Measurements from ENCODE around the gene SEMA3F. TPM values are rescaled to one million over a fixed set of nuclear protein-coding genes. Genes with fewer than 3 reads are reported as not detected.
A peak's percentile ranks its signal among the peaks of the same experiment; 100 is the strongest.

The SEMA3F gene
- polyA plus RNA-seq, 2 of the 4 experiments (the other 2 are of a cell fraction): 2.9 to 10.6 TPM

DNA sequence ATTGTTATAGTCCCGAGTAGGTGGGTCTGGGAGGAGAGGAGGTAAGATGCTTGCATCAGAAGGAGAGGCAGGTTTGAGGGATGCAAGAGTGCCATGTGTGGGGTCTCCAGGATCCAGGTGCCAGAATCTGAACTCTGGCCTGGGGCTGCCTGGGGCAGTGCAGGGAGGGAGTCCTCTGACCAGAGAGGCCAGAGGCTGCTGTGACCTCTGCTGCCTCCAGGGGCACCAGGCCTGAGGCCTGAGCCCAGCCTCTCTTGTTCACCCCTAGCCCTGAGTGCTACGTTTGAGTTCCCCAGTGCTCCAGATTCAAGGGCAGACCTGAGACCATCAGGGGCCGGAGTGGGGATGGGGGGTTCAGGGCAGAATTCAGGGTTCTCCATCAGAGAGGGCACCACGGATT lies 57.4 kb downstream of the SEMA3F start:
- ATAC-seq (peak; percentile 84 to 89), DNase-seq (ENCODE audit: low read depth in 1 of 2, low spot score in 1 of 2) (no peak), FAIRE-seq (no peak)
- POLR2A ChIA-PET: no interaction called here
- Histone ChIP-seq H3K4me3 (no peak overlapping the region), H3K9me3 (no peaks in the 10 kb centered on the region), H3K4me1 (no peaks in the 10 kb centered on the region), H3K27ac (peak overlapping the region in 1 of 2 experiments; percentile 57; a peak in 2 of 6 replicates), H3K4me2 (no peak overlapping the region)
- CTCF ChIA-PET: interaction anchor here (1.0 to 25.9 kb wide), 6 partner anchors 12 to 112 kb away, joined by 3 to 550 read pairs (median 7); partner anchors contain the start of gene GNAT1
- TF ChIP-seq ZSCAN20 (CRISPR knock-in tag; IDR thresholded peaks at IDR 0.05) (no peak), ZC3H11A (IDR thresholded peaks at IDR 0.05) (no peak), KDM5A (IDR thresholded peaks at IDR 0.05) (no peak), RFX5 (IDR thresholded peaks at IDR 0.05) (no peak), EHF (CRISPR knock-in tag; IDR thresholded peaks at IDR 0.05) (no peak), NFE2L2 (conservative IDR thresholded peaks at IDR 0.05; ENCODE audit: low read length) (no peak), RAD21 (conservative IDR thresholded peaks at IDR 0.05 in 1 of 2, IDR thresholded peaks at IDR 0.05 in 1 of 2) (no peak), EHMT2 (IDR thresholded peaks at IDR 0.05; ENCODE audit: low read depth) (no peak), RCOR1 (IDR thresholded peaks at IDR 0.05; ENCODE audit: low read depth, low read length) (no peak)
- TF ChIP-seq, protein P1, sequence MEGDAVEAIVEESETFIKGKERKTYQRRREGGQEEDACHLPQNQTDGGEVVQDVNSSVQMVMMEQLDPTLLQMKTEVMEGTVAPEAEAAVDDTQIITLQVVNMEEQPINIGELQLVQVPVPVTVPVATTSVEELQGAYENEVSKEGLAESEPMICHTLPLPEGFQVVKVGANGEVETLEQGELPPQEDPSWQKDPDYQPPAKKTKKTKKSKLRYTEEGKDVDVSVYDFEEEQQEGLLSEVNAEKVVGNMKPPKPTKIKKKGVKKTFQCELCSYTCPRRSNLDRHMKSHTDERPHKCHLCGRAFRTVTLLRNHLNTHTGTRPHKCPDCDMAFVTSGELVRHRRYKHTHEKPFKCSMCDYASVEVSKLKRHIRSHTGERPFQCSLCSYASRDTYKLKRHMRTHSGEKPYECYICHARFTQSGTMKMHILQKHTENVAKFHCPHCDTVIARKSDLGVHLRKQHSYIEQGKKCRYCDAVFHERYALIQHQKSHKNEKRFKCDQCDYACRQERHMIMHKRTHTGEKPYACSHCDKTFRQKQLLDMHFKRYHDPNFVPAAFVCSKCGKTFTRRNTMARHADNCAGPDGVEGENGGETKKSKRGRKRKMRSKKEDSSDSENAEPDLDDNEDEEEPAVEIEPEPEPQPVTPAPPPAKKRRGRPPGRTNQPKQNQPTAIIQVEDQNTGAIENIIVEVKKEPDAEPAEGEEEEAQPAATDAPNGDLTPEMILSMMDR (IDR thresholded peaks at IDR 0.05): no peak
- TF ChIP-seq, protein P2, sequence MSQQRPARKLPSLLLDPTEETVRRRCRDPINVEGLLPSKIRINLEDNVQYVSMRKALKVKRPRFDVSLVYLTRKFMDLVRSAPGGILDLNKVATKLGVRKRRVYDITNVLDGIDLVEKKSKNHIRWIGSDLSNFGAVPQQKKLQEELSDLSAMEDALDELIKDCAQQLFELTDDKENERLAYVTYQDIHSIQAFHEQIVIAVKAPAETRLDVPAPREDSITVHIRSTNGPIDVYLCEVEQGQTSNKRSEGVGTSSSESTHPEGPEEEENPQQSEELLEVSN (IDR thresholded peaks at IDR 0.05; ENCODE audit: borderline replicate concordance, low read depth): no peak
- WGBS (ENCODE audit: missing lambda C conversion rate): 58% methylated on average over 1 of the region's 4 CpGs

DNA sequence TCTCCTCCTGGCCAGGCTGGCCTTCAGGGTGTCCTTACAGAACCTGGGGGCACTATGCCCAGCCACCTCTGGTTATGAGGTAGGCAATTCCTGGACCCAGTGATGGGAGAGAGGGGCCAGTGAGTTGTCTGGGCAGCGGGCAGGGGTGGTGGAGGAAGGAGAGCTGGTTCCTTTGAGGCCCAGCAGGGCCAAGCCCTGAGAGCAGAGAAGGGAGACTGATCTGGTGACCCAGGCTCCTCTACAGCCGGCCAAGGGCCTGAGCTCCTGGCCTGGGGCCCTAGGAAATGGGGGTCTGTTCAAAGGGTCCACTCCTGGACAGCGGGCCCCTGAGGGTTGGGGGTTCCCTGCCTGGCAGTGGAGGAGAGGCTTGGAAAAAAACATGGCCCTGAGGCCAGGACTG lies 57.8 kb downstream of the SEMA3F start:
- Histone ChIP-seq H3K27ac (no peak overlapping the region; a peak in 1 of 6 replicates), H3K9me3 (no peaks in the 10 kb centered on the region), H3K4me1 (no peaks in the 10 kb centered on the region), H3K4me2 (no peak overlapping the region), H3K4me3 (no peak overlapping the region)
- ChIA-PET CTCF (interaction anchor here (1.0 to 25.9 kb wide), 4 partner anchors 12 to 47 kb away, joined by 3 to 550 read pairs (median 34); partner anchors contain the start of gene GNAT1), POLR2A (no interaction called here)
- 71% methylated on average over 1 of the region's 3 CpGs for WGBS (ENCODE audit: missing lambda C conversion rate)
- DNase-seq (ENCODE audit: low read depth in 1 of 2, low spot score in 1 of 2) (no peak), FAIRE-seq (no peak), ATAC-seq (no peak)
- TF ChIP-seq, protein P3, sequence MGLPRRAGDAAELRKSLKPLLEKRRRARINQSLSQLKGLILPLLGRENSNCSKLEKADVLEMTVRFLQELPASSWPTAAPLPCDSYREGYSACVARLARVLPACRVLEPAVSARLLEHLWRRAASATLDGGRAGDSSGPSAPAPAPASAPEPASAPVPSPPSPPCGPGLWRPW (IDR thresholded peaks at IDR 0.05): no peak
- no peak for TF ChIP-seq HDAC2 (IDR thresholded peaks at IDR 0.05)
- TF ChIP-seq, protein P1 (IDR thresholded peaks at IDR 0.05): no peak
- no peak for TF ChIP-seq POLR2AphosphoS2 (conservative IDR thresholded peaks at IDR 0.05; ENCODE audit: low read length)
- TF ChIP-seq NFE2L2 (conservative IDR thresholded peaks at IDR 0.05; ENCODE audit: low read length): no peak
- TF ChIP-seq GATA3 (IDR thresholded peaks at IDR 0.05; ENCODE audit: borderline replicate concordance): no peak
- no peak for TF ChIP-seq CBX2 (IDR thresholded peaks at IDR 0.05; ENCODE audit: borderline replicate concordance, low read depth)
- TF ChIP-seq HOXA7 (CRISPR knock-in tag; IDR thresholded peaks at IDR 0.05): no peak
- no peak for TF ChIP-seq CBX8 (IDR thresholded peaks at IDR 0.05)
- TF ChIP-seq TP53 (CRISPR knock-in tag; IDR thresholded peaks at IDR 0.05): no peak
- TF ChIP-seq, protein P4, sequence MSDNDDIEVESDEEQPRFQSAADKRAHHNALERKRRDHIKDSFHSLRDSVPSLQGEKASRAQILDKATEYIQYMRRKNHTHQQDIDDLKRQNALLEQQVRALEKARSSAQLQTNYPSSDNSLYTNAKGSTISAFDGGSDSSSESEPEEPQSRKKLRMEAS (IDR thresholded peaks at IDR 0.05): no peak
- TF ChIP-seq TFCP2L1 (CRISPR knock-in tag; IDR thresholded peaks at IDR 0.05): no peak
- TF ChIP-seq EP300 (IDR thresholded peaks at IDR 0.05): no peak
- no peak for TF ChIP-seq FOSB (CRISPR knock-in tag; IDR thresholded peaks at IDR 0.05)
- TF ChIP-seq ZFP36 (IDR thresholded peaks at IDR 0.05; ENCODE audit: borderline replicate concordance, partially characterized antibody): no peak

Measured in A549 (cell line).